SH-SY5Y (cell line): Measurements from ENCODE around the gene ANKRD53.

Source experiments
- GATA2 ChIP-seq: IDR thresholded peaks from 2 replicates; pipeline ENCODE4 v1.6.1; 2011; ENCODE audit warnings: mild to moderate bottlenecking, low read depth, low read length
- GATA3 ChIP-seq: IDR thresholded peaks from 2 replicates; pipeline ENCODE4 v1.6.1; 2011; ENCODE audit warnings: low read depth, mild to moderate bottlenecking, low read length, moderate library complexity

DNA sequence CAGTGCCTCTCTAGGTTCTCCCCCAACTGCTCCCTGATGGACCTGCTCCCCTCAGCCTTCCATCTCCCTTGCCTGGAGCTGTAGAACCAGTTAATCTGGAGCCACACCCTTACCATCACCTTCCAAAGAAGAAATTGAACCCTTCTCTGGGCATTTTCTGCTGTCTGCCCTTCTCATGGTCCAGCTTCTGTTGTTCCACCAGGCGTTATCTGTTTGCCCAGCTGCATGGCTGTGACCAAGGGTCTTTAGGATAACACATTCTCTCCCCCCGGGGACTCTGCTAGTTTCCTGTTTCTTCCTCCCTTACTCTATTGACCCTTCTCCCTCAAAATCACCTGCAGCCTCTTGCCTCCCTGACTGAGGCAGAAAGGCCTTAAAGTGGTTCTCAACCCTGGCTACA lies 3.2 kb upstream of the ANKRD53 start:
- no peak for TF ChIP-seq GATA3
- no peak for TF ChIP-seq GATA2
